ENCODE measurements around the gene SLC19A1. TPM values are rescaled to one million over a fixed set of nuclear protein-coding genes. Genes with fewer than 3 reads are reported as not detected.

The SLC19A1 gene
- total RNA-seq, 1 donor from 2014 or later: 19.3 TPM

DNA sequence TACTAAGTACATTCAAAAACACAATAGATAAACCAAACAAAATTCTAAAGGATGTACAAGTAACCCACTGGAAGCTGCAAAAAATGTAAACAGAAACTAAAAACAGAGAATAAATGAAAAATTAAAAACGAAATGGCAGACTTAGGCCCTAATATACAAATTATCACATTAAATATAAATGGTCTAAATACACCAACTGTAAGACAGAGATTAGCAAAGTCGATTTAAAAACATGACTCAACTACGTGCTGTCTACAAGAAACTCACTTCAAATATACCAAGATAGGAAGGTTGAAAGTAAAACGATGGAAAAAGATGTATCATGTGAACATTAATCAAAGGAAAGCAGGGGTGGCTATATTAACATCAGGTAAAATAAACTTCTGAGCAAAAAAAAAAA is 23.1 kb downstream of the SLC19A1 start:
- DNase-seq (ENCODE audit: low read depth): no peak
- H3K4me3 ChIP-seq (ENCODE audit: low read depth, low read length): no peak overlapping the region
- TF ChIP-seq, protein P1, sequence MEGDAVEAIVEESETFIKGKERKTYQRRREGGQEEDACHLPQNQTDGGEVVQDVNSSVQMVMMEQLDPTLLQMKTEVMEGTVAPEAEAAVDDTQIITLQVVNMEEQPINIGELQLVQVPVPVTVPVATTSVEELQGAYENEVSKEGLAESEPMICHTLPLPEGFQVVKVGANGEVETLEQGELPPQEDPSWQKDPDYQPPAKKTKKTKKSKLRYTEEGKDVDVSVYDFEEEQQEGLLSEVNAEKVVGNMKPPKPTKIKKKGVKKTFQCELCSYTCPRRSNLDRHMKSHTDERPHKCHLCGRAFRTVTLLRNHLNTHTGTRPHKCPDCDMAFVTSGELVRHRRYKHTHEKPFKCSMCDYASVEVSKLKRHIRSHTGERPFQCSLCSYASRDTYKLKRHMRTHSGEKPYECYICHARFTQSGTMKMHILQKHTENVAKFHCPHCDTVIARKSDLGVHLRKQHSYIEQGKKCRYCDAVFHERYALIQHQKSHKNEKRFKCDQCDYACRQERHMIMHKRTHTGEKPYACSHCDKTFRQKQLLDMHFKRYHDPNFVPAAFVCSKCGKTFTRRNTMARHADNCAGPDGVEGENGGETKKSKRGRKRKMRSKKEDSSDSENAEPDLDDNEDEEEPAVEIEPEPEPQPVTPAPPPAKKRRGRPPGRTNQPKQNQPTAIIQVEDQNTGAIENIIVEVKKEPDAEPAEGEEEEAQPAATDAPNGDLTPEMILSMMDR (conservative IDR thresholded peaks at IDR 0.05; ENCODE audit: low read depth, low read length): no peak

DNA sequence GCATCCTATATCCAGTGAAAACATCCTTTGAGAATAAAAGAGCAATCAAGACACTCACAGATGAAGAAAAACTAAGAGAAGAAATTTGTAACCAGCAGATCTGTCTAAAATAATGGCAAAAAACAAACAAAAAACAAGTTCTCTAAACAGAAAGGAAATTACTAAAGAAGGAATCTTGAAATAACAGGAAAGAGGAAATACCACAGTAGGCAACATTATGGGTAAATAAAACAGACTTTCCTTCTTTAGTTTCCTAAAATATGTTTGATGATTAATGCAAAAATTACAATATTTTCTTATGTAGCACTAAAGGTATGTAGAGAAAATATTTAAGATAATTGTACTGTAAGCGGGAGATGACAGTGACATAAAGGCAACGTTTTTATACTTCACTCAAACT is 23.5 kb downstream of the SLC19A1 start:
- DNase-seq (ENCODE audit: low read depth): no peak
- TF ChIP-seq, protein P1 (conservative IDR thresholded peaks at IDR 0.05; ENCODE audit: low read depth, low read length): no peak
- no peak overlapping the region for H3K4me3 ChIP-seq (ENCODE audit: low read depth, low read length)

DNA sequence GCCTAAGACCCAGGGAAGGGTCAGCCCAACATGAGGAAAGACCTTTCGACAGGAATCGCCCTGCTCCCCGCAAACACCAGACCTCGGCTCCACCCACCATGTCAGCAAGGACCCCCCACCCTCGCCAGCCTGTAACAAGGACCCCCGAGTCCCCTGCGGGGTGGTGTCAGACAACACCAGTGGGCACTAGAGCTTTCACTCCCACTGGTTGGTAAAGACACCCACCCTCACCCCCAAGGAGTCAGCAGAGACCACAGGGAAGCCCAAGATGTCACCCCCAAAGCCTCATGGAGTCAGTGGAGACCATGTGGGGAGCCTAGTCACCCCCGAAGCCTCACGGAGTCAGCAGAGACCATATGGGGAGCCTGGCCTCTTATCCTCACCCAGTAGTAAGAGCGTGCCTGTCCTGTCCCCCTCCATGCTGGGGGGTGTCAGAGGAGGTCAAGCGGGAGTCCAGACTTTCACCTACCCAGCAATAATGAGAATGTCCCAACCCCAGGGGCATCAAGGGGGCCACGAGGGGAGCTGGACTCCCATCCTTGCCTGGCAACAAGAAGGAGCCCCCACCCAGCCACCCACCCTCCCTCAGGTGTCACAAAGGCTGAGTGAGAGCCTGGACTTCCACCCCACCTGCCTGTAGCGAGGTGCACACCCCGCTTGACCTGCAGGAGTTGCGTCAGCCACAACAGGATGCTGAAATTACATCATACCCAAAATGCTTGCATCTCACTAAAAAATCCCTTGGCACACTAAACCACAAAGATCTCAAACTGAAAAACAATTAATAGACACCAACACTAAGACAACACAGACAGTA is 24.8 kb downstream of the SLC19A1 start:
- DNase-seq (ENCODE audit: low read depth): no peak
- TF ChIP-seq, protein P1 (conservative IDR thresholded peaks at IDR 0.05; ENCODE audit: low read depth, low read length): no peak

DNA sequence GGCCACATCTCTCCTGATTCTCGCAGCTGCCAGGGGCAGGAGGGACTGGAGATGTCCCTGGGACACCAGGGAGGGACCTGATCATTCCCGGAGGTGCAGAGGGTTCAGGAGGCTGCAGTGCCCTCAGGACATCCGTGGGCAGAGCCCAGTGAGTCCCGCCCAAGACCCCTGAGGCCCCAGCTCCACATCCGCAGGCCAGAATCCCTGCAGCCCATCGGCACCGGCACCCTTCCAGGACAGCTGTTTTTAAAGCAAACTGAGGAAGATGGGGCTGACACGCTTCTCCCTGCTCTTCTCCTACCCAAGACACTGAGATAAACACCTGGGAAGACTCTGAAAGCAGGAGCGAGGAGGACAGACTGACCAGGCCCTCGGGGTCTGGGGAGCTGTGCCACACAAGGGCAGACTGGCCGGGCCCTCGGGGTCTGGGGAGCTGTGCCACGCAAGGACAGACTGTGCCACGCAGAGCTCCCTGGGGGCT is 25.5 kb downstream of the SLC19A1 start:
- TF ChIP-seq, protein P1 (conservative IDR thresholded peaks at IDR 0.05; ENCODE audit: low read depth, low read length): no peak
- no peak for DNase-seq (ENCODE audit: low read depth)
- no peak overlapping the region for H3K4me3 ChIP-seq (ENCODE audit: low read depth, low read length)

More for the DNA sequence above, 24.8 kb downstream of the SLC19A1 start:
- no peak overlapping the region for H3K4me3 ChIP-seq (ENCODE audit: low read depth, low read length)

DNA sequence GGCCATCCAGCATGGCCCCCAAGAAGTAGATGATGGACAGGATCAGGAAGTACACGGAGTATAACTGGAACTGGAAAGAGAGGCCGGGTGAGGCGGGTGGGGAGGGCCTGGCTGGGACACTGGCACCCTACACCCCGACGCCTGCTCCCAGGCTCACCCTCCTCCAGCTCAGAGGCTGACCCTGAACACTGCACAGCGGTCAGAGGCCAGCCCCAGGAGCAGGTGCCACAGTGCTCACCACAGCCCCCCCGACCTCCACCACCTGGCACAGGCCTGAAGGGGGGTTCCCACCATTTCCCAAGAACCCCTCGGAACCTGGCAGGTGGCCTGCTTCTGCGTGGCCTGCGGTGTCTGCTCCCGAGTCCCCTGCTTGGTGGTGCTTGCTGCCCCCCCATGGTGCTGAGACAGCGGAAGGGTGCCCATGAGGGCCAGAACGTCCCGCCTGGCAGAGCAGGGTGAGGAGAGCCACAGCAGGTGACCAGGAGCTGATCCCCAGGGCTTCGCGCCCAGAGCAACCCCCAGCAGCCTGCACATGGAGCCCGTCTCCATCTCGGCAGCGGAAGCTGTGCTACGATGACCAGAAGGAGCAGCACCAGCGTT is 26.1 kb downstream of the SLC19A1 start:
- DNase-seq (ENCODE audit: low read depth): no peak
- TF ChIP-seq, protein P1 (conservative IDR thresholded peaks at IDR 0.05; ENCODE audit: low read depth, low read length): no peak
- no peak overlapping the region for H3K4me3 ChIP-seq (ENCODE audit: low read depth, low read length)

DNA sequence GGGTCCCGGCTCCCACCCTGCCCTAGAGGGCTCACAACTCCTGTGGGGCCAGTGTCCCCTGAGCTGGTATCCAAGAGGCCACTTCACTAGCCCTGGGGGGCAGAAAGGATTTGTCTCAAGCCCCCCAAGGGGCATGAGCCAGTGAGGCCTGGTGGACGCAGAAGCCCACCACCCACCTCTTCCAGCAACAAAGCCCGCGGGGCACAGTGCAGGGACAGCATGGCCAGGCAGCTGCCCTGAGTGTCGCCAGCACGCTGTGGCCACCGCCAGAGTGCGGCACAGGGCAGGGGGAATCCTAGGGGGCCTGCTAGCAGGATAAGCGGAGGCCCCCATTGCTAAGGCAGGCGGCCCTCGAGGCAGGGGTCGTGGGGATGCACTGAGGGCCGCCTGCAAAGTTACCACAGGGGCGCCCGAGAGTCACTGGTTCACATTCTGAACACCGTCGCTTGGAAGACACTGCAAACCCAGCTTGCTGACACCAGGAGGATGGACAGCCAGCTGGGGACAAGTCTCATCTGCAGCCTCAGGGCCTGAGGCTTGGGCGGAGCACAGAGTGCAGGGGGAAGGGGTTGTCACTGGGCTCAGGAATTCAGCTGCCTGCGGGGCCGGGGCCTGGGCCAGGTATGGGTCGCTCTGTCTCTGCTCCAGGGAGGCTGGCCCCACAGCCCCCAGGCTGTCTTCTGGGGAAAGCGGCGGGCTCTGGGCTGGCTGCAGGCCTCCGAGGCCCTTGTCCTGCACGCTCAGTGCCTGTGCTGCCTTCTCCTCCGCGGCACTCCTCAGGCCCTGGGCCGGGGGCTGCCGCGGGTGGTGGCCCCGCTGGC is 26.8 kb downstream of the SLC19A1 start:
- H3K4me3 ChIP-seq (ENCODE audit: low read depth, low read length): no peak overlapping the region
- TF ChIP-seq, protein P1 (conservative IDR thresholded peaks at IDR 0.05; ENCODE audit: low read depth, low read length): no peak
- DNase-seq (ENCODE audit: low read depth): no peak
